NCI-H774 (cell line): ENCODE results near the gene RPS6KA4.

Source experiments
- DNase-seq: peaks from one replicate; lab custom pipeline; 2025; lab: John Stamatoyannopoulos, UW

Gene RPS6KA4

DNA sequence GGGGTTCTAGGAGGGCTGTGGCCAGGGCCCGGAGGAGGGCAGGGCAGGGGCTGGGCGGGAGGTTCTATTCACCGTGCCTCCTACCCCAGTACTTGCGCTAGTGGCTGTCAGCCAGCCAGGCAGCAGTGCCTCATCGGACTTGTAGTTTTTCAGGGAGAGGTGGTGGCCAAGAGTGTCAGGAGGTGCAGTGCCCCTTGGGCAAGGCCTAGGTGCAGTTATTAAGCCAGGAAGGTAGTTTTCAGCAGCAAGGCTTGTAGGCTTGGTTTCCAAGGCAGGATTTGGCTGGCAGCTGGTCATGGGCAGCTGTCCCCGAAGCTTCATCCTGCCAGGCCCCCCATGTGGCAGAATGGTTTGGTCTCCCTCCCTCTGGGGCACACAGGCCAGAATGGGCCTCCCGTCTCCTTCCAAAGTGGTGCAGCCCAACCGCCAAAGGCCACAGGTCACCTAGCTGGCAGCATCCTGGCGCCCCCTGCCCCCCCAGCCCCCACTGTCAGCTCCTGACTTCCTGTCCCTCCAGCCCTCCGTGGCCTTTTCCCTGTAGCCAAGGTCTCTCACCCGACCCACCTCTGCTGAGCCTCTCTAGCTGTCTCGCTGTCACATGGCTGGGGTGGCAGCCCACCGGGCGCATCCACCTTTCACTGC is 10.5 kb upstream of the RPS6KA4 start:
- no peak for DNase-seq

DNA sequence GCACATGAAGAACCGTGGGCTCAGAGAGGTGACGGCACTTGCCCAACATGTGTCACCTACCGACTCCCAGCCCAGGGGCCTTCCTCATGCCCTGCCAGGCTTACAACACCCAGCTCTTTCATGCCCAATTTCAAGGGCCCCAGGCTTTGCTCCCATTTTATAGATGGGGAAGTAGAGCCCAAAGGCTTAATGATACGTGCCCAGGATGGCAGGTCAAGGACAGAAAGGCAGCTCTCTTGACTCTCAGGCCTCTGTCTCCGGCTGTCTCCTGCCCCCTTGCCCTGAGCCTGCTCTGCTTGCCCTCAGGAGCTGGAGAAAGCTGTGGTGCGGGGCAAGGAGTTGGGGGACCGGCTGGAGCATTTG is 10.0 kb upstream of the RPS6KA4 start:
- no peak for DNase-seq

- no peak for DNase-seq
These were observed 9.6 kb upstream of the RPS6KA4 start for GRCh38 chr11:64349404-64349803.

GRCh38 chr11:64351136-64351631 is 7.8 kb upstream of the RPS6KA4 start:
- DNase-seq = no peak

DNA sequence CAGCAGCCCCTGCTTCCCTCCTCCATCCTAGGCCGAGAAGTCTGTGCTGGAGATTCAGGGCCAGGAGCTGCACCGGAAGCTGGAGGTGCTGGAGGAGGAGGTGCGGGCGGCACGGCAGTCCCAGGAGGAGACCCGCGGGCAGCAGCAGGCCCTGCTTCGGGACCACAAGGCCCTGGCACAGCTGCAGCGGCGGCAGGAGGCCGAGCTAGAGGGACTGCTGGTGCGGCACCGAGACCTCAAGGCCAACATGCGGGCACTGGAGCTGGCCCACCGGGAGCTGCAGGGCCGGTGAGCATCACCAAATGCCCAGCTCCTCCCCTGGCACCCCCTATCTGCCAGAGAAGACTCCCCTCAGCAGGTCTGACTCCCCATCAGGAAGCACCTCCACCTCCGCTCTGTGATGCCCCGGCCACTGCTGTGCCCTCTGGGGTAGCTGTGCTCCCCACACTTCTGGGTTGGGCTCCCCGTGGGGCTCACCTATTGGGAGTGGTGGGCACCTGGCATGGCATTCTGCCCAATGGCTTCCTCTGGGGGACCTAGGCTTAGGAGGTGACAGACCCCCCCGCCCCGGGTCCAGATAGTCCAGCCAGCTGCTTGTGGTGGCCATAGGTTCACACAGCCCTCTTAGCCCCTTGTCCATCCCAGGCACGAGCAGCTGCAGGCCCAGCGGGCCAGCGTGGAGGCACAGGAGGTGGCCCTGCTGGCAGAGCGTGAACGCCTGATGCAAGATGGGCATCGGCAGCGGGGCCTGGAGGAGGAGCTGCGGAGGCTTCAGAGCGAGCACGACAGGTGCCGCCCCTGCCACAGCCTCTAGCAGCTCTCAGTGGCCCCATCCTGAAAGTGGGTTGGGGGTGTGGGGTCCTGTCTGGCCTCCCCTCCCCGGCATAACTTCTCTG is 6.6 kb upstream of the RPS6KA4 start:
- peak; percentile 32 for DNase-seq

DNA sequence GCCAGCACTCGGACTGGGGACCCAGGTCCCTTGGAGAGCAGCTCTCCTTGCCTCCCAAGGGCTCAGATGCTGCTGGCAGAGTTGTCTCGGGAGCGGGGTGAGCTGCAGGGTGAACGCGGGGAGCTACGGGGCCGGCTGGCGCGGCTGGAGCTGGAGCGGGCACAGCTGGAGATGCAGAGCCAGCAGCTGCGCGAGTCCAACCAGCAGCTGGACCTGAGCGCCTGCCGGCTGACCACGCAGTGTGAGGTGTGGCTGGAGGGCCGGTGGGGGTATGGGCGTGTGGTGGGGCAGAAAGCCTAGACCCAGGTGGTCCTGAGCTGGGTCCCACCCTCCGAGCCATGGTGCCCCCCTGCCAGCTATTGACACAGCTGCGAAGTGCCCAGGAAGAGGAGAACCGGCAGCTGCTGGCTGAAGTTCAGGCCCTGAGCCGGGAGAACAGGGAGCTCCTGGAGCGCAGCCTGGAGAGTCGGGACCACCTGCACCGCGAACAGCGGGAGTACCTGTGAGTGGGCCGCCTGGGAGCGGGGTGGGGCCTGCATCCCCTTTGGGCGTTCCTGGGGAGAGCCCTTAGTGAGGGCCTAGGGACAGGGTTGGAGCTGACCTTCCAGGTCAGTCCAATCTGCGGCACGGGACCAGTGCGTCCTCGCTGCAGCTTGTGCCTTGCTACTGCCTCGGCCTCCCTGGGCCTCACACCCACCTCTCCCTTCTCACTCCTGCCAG is 5.8 kb upstream of the RPS6KA4 start:
- peak; percentile 66 for DNase-seq

DNA sequence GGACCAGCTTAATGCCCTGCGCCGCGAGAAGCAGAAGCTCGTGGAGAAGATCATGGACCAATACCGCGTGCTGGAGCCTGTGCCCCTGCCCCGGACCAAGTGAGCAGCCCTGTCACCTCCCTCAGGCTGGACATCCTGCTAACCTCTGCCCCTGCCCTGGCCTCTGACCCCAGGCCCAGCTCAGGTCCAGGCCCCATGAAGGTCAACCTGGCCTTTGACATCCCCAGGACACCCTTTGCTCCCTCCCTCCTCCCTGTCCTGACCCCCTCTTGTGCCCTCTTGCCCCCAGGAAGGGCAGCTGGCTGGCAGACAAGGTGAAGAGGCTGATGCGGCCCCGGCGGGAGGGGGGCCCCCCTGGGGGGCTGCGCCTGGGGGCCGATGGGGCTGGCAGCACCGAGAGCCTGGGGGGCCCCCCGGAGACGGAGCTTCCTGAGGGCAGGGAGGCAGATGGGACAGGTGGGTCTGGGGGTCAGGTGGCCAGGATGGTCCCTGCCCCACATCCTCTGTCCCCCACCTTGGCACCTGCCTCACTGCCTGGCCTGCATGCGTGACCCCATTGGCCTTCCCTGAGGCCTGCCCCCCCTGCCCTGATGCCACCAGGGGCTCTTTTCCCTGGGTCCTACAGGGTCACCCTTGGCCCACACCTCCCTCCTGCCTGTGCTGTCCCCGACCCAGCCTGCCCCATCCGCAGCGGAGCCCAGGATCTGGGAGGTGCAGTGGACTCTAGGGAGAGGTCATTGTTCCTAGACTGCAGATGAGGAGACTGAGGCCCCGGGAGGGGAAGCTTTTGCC is 5.1 kb upstream of the RPS6KA4 start:
- DNase-seq = no peak

DNA sequence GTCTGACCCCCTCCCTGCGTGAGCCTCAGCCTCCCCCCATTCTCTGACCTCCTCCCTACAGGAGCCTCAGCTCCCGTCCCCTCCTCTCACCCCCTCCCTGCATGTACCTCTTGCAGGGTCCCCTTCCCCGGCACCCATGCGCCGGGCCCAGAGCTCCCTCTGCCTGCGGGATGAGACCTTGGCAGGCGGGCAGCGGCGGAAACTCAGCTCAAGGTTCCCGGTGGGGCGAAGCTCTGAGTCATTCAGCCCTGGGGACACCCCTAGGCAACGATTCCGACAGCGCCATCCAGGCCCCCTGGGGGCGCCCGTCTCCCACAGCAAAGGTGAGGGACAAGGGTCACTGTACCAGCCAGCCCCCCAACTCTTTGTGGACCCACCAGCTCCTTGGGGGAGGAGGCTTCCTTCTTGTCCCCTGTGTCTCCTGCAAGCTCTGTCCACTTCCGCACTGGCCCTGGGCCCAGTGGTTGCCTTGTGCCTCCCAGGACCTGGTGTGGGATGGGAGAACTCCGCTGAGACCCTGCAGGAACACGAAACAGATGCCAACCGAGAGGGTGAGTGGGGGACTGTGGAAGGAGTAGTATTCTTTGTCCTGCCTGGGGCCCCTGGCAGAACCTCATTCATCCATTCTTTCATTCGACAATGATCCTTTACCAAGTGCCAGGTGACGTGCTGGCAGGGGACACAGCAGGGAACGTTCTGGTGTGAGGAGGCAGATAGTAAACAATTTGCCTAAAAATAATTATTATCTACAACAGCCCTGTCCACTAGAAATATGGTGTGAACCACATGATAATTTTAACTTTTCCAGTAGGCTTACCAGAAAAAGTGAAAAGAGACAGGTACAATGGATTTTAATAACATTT is 3.7 kb upstream of the RPS6KA4 start:
- DNase-seq = peak; percentile 72

GRCh38 chr11:64356498-64357411 is 2.2 kb upstream of the RPS6KA4 start:
- peak; percentile 26 for DNase-seq

DNA sequence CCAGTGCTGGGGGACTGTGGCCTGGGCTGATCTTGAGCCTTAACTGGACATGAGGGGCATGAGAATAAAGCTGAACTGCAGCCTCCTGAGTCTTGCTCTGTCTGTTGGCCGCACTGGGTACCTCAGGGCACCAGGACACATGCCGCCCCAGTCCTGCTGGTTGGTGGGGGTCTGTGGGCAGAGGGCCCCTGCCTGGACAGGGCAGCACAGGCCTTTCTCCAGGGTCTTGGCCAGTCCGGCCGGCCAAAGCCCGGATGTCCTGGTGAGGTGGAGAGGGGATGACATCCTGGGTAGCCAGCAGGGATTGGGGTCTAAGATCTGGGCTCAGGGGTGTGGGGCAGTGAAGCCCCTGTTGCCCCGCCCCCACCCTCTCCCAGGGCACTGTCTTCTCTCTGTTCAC is 1.5 kb upstream of the RPS6KA4 start:
- no peak for DNase-seq

GRCh38 chr11:64357904-64358535 is 942 bp upstream of the RPS6KA4 start:
- DNase-seq = no peak

DNA sequence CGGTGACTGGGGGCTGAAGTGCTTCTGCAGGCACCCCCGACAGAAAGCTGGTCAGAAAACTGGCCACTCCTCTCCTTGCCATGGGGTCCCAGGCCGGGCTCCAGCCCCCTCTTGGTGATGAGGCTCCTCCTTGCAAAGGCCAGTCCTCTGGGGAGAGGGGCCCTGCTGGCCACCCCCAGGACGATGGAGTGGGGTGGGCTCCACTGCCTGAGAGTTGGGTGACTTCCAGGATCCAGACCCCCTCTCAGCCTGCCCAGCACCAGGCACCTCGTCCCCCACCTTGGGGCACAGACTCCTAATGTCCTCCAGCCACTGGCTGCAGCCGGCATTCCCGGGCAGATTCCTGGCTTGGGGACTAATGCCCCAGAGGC is 441 bp upstream of the RPS6KA4 start:
- DNase-seq = no peak

GRCh38 chr11:64359712-64360445 is 917 bp downstream of the RPS6KA4 start:
- DNase-seq = no peak

GRCh38 chr11:64360448-64360921 is 1.5 kb downstream of the RPS6KA4 start:
- DNase-seq = no peak

- DNase-seq = no peak
These were observed 2.7 kb downstream of the RPS6KA4 start for GRCh38 chr11:64361659-64362058.

- DNase-seq = no peak
These were observed 3.4 kb downstream of the RPS6KA4 start for GRCh38 chr11:64362339-64362738.

DNA sequence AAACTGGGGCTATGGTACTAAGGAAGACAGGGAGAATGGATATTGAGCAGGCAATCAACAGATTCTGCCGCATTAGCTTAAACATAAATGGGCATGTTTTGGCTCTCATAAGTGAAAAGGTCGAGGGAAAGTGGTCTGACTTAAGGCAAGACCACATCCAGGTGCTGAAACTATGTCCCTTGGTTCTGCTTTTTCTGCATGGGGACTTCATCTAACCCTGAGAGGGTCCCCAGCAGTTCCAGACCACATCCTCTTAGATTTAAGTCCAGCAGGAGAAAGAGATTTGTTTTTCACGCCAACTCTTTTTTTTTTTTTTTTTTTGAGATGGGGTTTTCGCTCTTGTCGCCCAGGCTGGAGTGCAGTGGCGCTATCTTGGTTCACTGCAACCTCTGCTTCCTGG is 5.5 kb downstream of the RPS6KA4 start:
- no peak for DNase-seq

- no peak for DNase-seq
These were observed 5.9 kb downstream of the RPS6KA4 start for GRCh38 chr11:64364911-64365310.

DNA sequence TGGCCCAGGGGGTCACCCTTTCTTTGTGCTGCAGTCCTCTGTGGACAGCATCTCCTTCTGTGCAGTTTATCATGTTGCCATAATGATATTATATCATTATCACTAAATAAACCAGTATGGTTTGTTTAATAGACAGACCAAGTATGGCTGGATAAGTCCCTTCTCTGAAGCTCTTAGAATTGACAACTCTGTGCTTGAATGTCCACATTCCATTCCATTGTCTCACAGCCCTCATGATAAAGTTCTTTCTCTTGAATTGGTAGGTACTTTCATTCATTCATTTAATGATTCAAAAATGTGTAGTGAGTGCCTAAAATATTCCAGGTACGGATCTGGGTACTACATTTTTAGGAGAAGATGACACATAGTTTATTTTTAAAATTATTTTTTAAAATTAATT is 7.8 kb downstream of the RPS6KA4 start:
- DNase-seq = no peak
